DOHH2 (cell line): ENCODE results near the gene SRD5A2.

Experiments
- EZH2phosphoT487 ChIP-seq: fragments of 200-600 bp; sonication (generic); IDR thresholded peaks from 2 replicates; pipeline ENCODE4 v1.6.1; 2017; ENCODE audit warnings: borderline replicate concordance, mild to moderate bottlenecking, antibody characterized with exemption, low read length, moderate library complexity, mixed read lengths
- TF ChIP-seq, protein P1 (sequence below): fragments of 200-600 bp; sonication (generic); IDR thresholded peaks from one replicate; pipeline ENCODE4 v1.5.1; 2014; ENCODE audit warnings: antibody characterized with exemption, mild to moderate bottlenecking, low read depth, low read length; ENCODE audit not compliant: poor library complexity, severe bottlenecking

DNA sequence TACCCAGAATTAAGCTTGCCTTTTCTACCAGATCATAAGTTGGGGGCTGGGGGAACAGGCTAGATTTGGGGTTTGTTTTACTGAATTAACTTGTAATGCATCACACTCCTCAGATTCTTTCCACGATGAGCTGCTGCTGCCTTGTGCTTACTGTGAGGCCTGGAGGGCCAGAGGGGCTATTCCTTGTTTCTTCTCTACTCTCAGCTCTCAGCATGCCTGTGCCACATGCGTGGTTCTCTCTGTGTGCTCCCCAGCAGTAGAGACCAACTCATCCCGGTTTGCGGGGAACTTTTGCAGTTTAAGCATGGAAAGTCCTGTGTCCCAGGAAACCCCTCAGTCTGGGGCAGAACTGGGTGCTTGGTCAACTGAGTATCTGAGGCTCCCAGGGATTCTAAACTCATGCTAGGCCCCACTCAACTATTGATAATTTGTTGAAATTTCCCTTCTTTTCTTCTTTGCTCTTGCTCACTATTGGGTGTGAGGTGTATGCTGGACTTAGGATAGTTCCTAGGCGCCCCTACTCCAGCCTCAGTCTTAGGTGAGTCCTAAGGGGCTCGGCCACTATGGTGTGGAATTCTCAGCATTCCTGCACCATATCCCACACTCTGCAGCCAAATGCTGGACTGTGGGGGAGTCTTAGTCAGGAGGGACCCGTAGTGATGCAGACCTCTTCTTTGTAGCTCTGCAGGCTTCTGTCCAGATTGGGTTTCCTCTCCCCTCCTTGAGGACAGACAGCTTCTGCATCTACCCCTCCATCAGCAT is 63.1 kb downstream of the SRD5A2 start:
- TF ChIP-seq, protein P1, sequence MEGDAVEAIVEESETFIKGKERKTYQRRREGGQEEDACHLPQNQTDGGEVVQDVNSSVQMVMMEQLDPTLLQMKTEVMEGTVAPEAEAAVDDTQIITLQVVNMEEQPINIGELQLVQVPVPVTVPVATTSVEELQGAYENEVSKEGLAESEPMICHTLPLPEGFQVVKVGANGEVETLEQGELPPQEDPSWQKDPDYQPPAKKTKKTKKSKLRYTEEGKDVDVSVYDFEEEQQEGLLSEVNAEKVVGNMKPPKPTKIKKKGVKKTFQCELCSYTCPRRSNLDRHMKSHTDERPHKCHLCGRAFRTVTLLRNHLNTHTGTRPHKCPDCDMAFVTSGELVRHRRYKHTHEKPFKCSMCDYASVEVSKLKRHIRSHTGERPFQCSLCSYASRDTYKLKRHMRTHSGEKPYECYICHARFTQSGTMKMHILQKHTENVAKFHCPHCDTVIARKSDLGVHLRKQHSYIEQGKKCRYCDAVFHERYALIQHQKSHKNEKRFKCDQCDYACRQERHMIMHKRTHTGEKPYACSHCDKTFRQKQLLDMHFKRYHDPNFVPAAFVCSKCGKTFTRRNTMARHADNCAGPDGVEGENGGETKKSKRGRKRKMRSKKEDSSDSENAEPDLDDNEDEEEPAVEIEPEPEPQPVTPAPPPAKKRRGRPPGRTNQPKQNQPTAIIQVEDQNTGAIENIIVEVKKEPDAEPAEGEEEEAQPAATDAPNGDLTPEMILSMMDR: no peak
- no peak for TF ChIP-seq EZH2phosphoT487
